Endodermal cell (in vitro differentiated cells): ENCODE data around the gene OR10V1. TPM values are rescaled to one million over a fixed set of nuclear protein-coding genes. Genes with fewer than 3 reads are reported as not detected.
"Not testable (repeated sequence)": the region's sequence is repeated elsewhere in the genome, so short reads cannot be mapped to it uniquely, and the experiment has no call there.

ENCODE experiments used
- DNase-seq: peaks from one replicate; pipeline ENCODE4 v3.0.0-alpha.2; 2017
- H3K27ac ChIP-seq: 2 replicates; pipeline ENCODE4 v1.5.1; 2013; ENCODE audit warnings: mild to moderate bottlenecking, low read depth, low read length, moderate library complexity
- H3K27me3 ChIP-seq: 2 replicates; pipeline ENCODE4 v1.6.1; 2013; ENCODE audit warnings: mild to moderate bottlenecking, low read length, moderate library complexity; ENCODE audit not compliant: insufficient read depth, control insufficient read depth, poor library complexity, severe bottlenecking
- H3K36me3 ChIP-seq: 2 replicates; pipeline ENCODE4 v1.7.0; 2013; ENCODE audit warnings: mild to moderate bottlenecking, low read length, moderate library complexity; ENCODE audit not compliant: control insufficient read depth, insufficient read depth
- H3K4me1 ChIP-seq: one replicate; pipeline ENCODE4 v1.7.0; 2013; ENCODE audit warnings: low read length; ENCODE audit not compliant: control insufficient read depth, insufficient read depth
- H3K4me3 ChIP-seq: 2 replicates; pipeline ENCODE4 v1.5.1; 2013; ENCODE audit warnings: mild to moderate bottlenecking, low read length, moderate library complexity
- H3K9ac ChIP-seq: 2 replicates; pipeline ENCODE4 v1.6.1; 2013; ENCODE audit warnings: mild to moderate bottlenecking, low read length, moderate library complexity; ENCODE audit not compliant: poor library complexity, severe bottlenecking; ENCODE audit errors: extremely low read depth
- H3K9me3 ChIP-seq: 2 replicates; pipeline ENCODE4 v1.6.1; 2013; ENCODE audit warnings: mild to moderate bottlenecking, low read length, moderate library complexity; ENCODE audit not compliant: control insufficient read depth
- H3K27ac Mint-ChIP-seq: 2 replicates; pipeline ENCODE4 v1.8.0; 2020; ENCODE audit warnings: mixed read lengths
- H3K27me3 Mint-ChIP-seq: 2 replicates; pipeline ENCODE4 v1.8.0; 2021; ENCODE audit warnings: mild to moderate bottlenecking, mixed read lengths; ENCODE audit not compliant: insufficient read depth
- H3K36me3 Mint-ChIP-seq: 2 replicates; pipeline ENCODE4 v1.8.0; 2020; ENCODE audit warnings: low read depth, mixed read lengths
- H3K4me1 Mint-ChIP-seq: 2 replicates; pipeline ENCODE4 v1.8.0; 2020; ENCODE audit warnings: mixed read lengths
- H3K4me3 Mint-ChIP-seq: 2 replicates; pipeline ENCODE4 v1.8.0; 2020; ENCODE audit warnings: mild to moderate bottlenecking, moderate library complexity, mixed read lengths
- H3K9me3 Mint-ChIP-seq: 2 replicates; pipeline ENCODE4 v1.8.0; 2020; ENCODE audit warnings: mild to moderate bottlenecking, mixed read lengths
- CTCF ChIP-seq: fragments of 200-600 bp; sonication (generic); conservative IDR thresholded peaks from 2 replicates; pipeline ENCODE4 v1.5.0; 2021; ENCODE audit warnings: antibody characterized with exemption, mild to moderate bottlenecking
- WGBS, 2 experiments: methylation state at CpG; one replicate each; pipeline versions ENCODE4 v1.1.5 to v1.1.7; 2013; ENCODE audit warnings: missing lambda C conversion rate in 2 of 2, mixed read lengths in 1 of 2; ENCODE audit not compliant: insufficient coverage in 1 of 2, insufficient read length in 1 of 2; 5-methylcytosine and 5-hydroxymethylcytosine counted together
- total RNA-seq, 2 donors: library from RNA; stranded (reverse); fragmentation: NEBNext Ultra II Directional in 1 of 2; extraction: Animal tissue kit (Norgen Biotek cat#: 25700) in 1 of 2; gene quantifications; 2 replicates in 1 of 2; 3 replicates in 1 of 2; pipeline ENCODE4 v1.2.1, GENCODE V29; 2021

The OR10V1 gene
- total RNA-seq, 2 donors from 2014 or later: not detected

- no peak overlapping the region for H3K27ac Mint-ChIP-seq
- H3K9me3 ChIP-seq: peaks cover 21% of the 10 kb centered on the region
- no peaks in the 10 kb centered on the region for H3K4me1 ChIP-seq
- H3K9ac ChIP-seq: no peak overlapping the region
- no peaks in the 10 kb centered on the region for H3K27me3 ChIP-seq
- TF ChIP-seq CTCF: no peak
- H3K36me3 ChIP-seq: no peaks in the 10 kb centered on the region
- no peak for DNase-seq
- peaks cover 16% of the 10 kb centered on the region for H3K27me3 Mint-ChIP-seq
- no peaks in the 10 kb centered on the region for H3K36me3 Mint-ChIP-seq
- no peak overlapping the region for H3K4me3 ChIP-seq
- H3K4me1 Mint-ChIP-seq: no peaks in the 10 kb centered on the region
- H3K27ac ChIP-seq: no peak overlapping the region
- peaks cover 24% of the 10 kb centered on the region for H3K9me3 Mint-ChIP-seq
- H3K4me3 Mint-ChIP-seq: no peak overlapping the region
Measured at GRCh38 chr11:59692915-59693314, 20.7 kb downstream of the OR10V1 start.

GRCh38 chr11:59691156-59691555, 22.5 kb downstream of the OR10V1 start:
- peaks cover 21% of the 10 kb centered on the region for H3K9me3 ChIP-seq
- DNase-seq: no peak
- H3K36me3 ChIP-seq: no peaks in the 10 kb centered on the region
- no peak overlapping the region for H3K4me3 ChIP-seq
- Mint-ChIP-seq H3K9me3 (peaks cover 21% of the 10 kb centered on the region), H3K4me3 (no peak overlapping the region), H3K27me3 (peaks cover 14% of the 10 kb centered on the region), H3K36me3 (no peaks in the 10 kb centered on the region), H3K4me1 (no peaks in the 10 kb centered on the region), H3K27ac (no peak overlapping the region)
- H3K27me3 ChIP-seq: peaks cover under 1% of the 10 kb centered on the region
- no peak for TF ChIP-seq CTCF
- H3K4me1 ChIP-seq: no peaks in the 10 kb centered on the region
- 73 to 86% methylated on average over 2 of the region's 2 CpGs for WGBS, 2 experiments
- no peak overlapping the region for H3K9ac ChIP-seq
- H3K27ac ChIP-seq: no peak overlapping the region

GRCh38 chr11:59689015-59689414, 24.6 kb downstream of the OR10V1 start:
- H3K4me1 ChIP-seq: no peaks in the 10 kb centered on the region
- H3K4me3 ChIP-seq: no peak overlapping the region
- no peak overlapping the region for H3K9ac ChIP-seq

GRCh38 chr11:59681260-59681725, 32.4 kb downstream of the OR10V1 start:
- not testable (repeated sequence) for H3K9ac ChIP-seq, DNase-seq, H3K27ac ChIP-seq, H3K27me3 Mint-ChIP-seq, H3K36me3 ChIP-seq, H3K4me1 ChIP-seq, H3K27me3 ChIP-seq, H3K36me3 Mint-ChIP-seq
- peak overlapping the region; percentile 86 for H3K27ac Mint-ChIP-seq
- WGBS, 2 experiments: 44 to 74% methylated on average over 4 to 7 of the region's 7 CpGs
- Histone ChIP-seq H3K4me3 (peak overlapping the region; percentile 67), H3K9me3 (peaks cover 47% of the 10 kb centered on the region)
- peak overlapping the region; percentile 24 for H3K4me3 Mint-ChIP-seq
- H3K9me3 Mint-ChIP-seq: peaks cover 19% of the 10 kb centered on the region
- H3K4me1 Mint-ChIP-seq: peaks cover 20% of the 10 kb centered on the region

More at GRCh38 chr11:59689015-59689414, 24.6 kb downstream of the OR10V1 start:
- Mint-ChIP-seq H3K4me3 (no peak overlapping the region), H3K9me3 (peaks cover 17% of the 10 kb centered on the region), H3K4me1 (no peaks in the 10 kb centered on the region), H3K27me3 (peaks cover 18% of the 10 kb centered on the region), H3K36me3 (no peaks in the 10 kb centered on the region), H3K27ac (no peak overlapping the region)
- Histone ChIP-seq H3K9me3 (peaks cover 32% of the 10 kb centered on the region), H3K36me3 (no peaks in the 10 kb centered on the region), H3K27ac (no peak overlapping the region), H3K27me3 (peaks cover 8% of the 10 kb centered on the region)
- no peak for TF ChIP-seq CTCF
- DNase-seq: no peak
- 86 to 94% methylated on average over 2 to 3 of the region's 3 CpGs for WGBS, 2 experiments
